Right ventricle myocardium superior (tissue), 1 donor: ENCODE results near the gene TCEAL1. TPM values are rescaled to one million over a fixed set of nuclear protein-coding genes. Genes with fewer than 3 reads are reported as not detected.
"Not testable (repeated sequence)": the region's sequence is repeated elsewhere in the genome, so short reads cannot be mapped to it uniquely, and the experiment has no call there.

ENCODE experiments used
- ATAC-seq: fragments of 200-7000 bp; cut with Tn5 transposase; one replicate; pipeline ENCODE4 v1.9.1; 2020; ENCODE audit warnings: mild to moderate bottlenecking; ENCODE audit not compliant: poor library complexity
- DNase-seq: peaks from one replicate; pipeline ENCODE4 v3.0.0-alpha.2; 2020
- intact Hi-C: fragments of 100-400 bp; cut with DNase I; formaldehyde crosslinking; loops from one replicate; pipeline ENCODE4 v1.11.2; 2022
- total RNA-seq: library from RNA; stranded (reverse); fragmentation: NEBNext Ultra II Directional; extraction: Animal tissue kit (Norgen Biotek cat#: 25700); gene quantifications from one replicate; pipeline ENCODE4 v1.2.1, GENCODE V29; 2021
- donor health status: DM: no; HTN: yes; CAD: no; lungs with severe emphysema.

Gene TCEAL1
- total RNA-seq, 1 donor from 2014 or later: 19.2 TPM

DNA sequence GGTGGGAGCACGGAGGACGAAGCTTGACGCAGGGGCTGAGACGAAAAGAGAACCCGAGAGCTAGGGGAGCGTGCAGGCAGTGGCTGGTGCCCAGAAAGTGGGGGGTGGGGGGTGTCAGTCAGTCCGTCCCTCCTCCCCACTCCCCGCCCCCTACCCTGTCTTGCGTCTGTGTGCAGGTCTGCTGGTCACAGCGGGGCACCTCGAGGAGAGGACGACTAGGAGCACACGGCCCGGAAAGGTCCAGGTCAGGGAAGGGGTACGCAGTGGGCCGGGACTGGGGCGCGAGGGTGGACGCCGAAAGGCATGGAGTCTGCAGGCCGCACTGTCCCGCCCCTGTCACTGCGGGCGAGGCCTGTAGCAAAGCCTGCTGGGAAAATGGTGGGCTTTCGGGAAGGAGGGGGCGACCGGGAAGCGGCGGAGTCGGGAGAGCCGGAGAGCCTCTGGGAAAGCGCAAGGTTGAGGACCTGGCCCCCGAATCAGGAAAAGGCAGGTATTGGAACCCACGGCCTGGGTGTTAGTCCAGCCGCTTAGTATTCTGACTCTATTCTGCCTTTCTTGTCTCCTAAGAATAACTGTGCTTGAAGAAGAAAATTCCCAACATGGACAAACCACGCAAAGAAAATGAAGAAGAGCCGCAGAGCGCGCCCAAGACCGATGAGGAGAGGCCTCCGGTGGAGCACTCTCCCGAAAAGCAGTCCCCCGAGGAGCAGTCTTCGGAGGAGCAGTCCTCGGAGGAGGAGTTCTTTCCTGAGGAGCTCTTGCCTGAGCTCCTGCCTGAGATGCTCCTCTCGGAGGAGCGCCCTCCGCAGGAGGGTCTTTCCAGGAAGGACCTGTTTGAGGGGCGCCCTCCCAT is 769 bp downstream of the TCEAL1 start:
- intact Hi-C loops: no loop called here
- DNase-seq (peak; percentile 76), ATAC-seq (peak; percentile 96)

DNA sequence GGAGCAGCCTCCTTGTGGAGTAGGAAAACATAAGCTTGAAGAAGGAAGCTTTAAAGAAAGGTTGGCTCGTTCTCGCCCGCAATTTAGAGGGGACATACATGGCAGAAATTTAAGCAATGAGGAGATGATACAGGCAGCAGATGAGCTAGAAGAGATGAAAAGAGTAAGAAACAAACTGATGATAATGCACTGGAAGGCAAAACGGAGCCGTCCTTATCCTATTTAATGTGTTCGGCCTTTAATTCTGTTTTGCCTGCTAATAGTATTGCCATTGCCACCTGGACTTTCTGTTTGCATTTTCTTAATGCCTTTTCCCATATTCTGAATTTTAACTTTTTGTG is 1.4 kb downstream of the TCEAL1 start:
- no peak for DNase-seq
- ATAC-seq: no peak
- intact Hi-C loops: no loop called here

DNA sequence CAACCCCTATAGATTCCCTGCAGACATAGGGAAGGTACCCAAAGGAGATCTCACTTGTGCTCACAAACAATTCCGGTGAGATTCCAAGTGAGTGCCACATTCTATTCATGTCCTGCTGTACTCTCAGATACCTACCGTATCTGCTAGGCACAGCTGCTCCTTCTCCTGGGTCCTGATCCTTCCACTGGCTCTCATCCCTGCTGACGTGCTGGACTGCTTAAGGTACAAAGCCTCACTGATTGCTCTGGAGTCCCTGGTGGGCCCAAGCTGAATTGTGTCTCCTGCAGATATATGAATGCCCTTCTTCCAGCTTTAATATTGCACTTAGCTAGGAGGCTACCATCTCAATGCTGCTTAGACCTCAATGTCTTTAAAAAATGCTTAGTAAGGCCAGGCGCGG is 2.4 kb downstream of the TCEAL1 start:
- DNase-seq (no peak), ATAC-seq (no peak)
- intact Hi-C loops: no loop called here

DNA sequence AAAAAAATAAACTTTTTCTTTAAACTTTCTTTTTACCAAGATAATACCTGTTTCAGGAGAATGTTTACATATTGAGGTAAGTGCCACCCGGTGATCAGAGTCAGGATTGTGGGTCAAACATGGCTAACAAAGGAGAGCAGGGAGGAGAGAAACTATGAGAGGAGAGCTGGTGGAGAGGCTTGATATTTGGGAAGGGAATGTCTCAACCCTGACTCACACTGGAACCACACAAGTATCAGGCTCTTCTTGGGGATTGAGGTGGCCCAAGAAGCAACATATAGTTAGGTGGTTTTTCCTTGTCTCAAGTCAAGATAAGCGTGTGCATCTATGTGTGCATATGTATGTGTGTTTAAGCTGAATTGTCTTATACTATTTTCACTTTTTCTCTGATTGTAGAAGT is 6.7 kb downstream of the TCEAL1 start:
- no peak for ATAC-seq
- DNase-seq: no peak
- intact Hi-C loops: no loop called here

DNA sequence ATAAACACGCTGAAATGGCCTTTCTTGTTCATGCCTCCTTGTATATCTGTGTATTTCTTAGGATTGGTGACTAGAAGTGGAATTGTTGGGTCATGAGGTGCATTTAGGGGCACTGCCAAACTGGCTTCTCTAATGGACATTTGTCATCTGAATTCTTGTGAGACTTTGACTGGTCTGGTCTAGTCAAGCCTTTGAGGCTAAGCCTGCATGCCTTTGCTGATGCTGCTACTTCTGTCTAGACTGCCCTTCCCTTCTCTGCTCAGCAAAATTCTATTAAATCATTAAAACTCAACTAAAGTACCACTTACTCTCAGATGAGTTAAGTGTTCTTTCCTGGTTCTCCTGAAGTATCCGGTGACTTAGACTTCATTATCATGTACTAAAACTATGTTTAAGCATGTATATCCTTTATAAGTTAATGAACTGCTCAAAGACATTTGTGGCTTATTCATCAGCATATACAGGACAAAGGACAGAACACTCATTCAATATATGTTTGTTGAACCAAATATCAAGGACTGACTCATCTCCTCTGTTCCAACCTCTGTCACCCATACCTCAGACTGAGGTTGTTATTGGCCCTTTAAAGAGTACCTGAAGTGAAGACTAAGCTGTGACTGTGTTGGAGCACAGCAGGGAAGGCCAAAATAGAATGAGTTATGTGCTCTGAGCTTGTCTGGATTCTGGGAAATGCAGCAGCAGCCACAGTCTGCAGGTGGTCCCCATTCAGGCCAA is 9.0 kb downstream of the TCEAL1 start:
- DNase-seq (no peak), ATAC-seq (no peak)
- intact Hi-C loops: no loop called here

DNA sequence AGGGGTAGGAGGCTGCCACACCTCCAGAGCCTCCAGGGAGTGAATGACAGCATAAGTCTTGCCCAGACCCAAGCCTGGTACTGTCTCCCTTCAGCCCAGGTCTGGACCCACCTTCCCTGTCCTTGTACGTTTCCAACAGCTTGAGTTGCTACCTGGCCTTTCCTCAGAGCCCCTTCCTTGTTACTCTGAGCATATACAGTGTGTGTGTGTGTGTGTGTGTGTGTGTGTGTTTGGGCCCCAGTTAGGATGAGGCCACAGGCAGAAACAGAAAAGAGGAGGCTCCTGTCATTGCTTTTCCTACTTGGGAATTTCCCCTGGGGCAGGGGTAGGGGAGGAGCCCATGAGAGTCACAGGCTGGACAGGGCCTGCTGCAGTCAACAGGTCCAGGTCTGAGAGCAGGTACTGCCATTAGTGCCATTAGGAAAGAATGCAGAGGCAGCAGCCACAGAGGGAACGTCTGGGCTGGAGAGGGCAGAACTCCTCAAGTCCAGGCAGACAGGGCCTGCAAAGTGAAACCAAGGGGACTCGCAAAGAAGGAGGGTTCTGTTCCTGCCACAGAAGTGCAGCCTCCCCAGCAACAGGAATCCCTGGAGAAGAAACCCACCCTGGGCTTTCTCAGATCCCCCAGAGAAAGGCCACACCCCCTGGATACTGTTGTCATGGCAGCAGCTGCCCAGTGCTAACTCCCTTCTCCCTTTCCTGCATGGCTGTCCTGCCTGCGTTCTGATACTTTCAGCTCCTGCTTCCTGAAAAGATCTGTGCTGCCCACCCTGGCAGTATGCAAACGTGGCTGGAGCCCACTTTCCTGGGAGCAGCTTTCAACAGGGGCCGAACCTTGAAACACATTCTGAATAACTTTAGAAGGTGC is 9.9 kb downstream of the TCEAL1 start:
- DNase-seq, ATAC-seq, intact Hi-C loops: not testable (repeated sequence)

DNA sequence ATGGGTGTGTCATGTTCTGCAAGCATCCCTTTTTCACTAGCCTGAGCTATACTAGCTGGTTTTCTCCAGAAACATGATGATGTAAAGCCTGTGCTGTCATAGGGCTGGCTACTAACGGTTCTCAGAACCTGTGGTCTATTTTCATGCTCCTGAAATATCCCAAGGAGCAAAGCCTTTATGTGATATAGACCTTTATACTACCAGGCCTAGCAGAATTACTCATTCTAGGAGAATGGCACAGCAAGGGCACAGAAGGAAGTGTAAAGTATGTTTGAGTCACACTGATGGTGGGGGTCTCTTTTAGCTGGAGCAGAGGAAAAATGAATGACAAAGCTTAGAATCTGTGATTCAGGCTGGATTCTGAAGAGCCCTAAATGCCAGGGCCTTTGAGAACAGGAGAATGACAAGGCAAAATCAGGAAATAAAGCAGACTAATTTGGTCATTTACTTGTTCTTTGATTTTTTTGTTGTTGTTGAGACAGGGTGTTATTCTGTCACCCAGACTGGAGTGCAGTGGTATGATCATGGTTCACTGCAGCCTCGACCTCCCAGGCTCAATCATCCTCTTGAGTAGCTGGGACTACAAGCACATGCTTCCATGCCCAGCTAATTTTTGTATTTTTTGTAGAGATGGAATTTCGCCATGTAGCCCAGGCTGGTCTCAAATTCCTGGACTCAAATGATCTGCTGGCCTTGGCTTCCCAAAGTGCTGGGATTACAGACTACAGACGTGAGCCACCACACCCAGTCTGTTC is 11.8 kb downstream of the TCEAL1 start:
- DNase-seq (no peak), ATAC-seq (no peak)
- intact Hi-C loops: no loop called here

DNA sequence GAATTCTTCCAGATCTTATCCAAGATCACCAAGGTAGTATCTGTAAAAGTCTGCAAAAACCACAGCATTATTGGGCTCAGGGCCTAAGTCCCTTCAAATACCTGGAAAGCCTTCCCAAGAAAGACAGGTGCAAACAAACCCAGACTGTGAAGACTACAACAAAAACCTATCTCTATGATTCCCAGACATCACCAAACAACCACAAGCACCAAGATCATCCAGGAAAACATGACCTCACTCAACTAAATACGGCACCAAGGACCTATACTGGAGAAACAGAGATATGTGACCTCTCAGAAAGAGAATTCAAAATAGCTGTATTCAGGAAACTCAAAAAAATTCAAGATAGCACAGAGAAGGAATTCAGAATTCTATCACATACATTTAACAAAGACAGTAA is 15.3 kb downstream of the TCEAL1 start:
- intact Hi-C loops: no loop called here
- DNase-seq (no peak), ATAC-seq (no peak)

DNA sequence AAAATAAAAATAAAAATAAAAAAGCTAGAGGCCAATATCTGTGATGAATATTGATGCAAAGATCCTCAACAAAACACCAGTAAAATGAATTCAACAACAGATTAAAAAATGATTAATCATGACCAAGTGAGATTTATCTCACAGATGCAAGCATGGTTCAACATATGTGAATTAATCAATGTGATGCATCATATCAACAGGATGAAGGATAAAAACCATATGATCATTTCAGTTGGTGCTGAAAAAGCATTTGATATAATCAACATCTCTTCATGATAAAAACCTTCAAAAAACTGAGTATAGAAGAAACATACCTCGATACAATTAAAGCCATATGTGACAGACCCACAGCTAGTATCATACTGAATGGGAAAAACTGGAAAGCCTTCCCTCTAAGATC is 18.9 kb downstream of the TCEAL1 start:
- DNase-seq (no peak), ATAC-seq (no peak)
- intact Hi-C loops: no loop called here

DNA sequence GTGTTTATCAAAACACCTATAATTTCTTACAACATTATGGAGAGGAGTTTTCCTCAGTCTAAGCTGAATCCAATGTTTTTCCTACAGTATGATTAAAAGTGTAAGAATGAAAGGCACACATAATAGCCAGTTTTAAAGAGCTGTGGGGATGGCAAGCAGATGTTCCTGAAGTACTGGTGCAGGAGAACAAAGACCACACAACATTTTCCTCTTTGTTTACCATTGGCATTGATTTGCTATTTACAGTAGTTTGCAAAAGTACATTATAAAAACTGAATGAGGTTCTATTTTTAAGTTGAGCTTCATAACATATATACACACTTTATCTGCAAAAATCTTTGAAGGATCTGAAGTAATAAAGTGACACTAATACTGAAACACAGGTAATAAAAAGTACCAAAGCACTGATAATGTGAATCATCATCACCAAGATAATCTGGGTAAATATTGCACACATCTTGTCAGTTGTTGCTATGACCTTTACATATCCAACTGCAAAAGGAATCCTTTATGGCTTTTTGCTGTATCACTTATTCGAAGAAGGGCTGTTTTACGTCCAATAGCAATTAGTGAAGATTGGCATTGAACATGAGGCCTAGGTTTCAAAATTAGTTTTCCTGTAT is 22.5 kb downstream of the TCEAL1 start:
- DNase-seq: no peak
- intact Hi-C loops: no loop called here
- no peak for ATAC-seq

DNA sequence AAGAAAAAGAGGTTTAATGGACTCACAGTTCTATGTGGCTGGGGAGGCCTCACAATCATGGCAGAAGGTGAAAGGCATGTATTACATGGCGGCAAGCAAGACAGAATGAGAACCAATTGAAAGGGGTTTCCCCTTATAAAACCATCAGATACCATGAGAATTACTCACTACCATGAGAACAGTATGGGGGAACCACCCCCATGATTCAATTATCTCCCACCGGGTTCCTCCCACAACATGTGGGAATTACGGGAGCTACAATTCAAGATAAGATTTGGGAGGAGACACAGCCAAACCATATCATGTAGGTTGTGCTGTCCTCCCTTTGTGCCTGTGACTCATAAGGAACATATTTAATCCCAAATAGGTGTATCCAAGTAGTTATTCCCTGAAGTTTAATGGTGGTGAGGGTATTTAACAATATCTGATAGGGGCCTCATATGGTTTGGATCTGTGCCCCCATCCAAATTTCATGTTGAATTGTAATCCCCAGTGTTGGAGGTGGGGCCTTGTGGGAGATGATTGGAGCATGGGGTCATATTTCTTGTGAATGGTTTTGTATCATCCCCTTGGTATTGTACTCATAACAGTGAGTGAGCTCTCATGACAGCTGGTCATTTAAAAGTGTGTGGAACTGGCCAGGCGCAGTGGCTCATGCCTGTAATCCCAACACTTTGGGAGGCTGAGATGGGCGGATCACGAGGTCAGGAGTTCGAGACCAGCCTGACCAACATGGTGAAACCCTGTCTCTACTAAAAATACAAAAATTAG is 26.6 kb downstream of the TCEAL1 start:
- ATAC-seq, DNase-seq, intact Hi-C loops: not testable (repeated sequence)

DNA sequence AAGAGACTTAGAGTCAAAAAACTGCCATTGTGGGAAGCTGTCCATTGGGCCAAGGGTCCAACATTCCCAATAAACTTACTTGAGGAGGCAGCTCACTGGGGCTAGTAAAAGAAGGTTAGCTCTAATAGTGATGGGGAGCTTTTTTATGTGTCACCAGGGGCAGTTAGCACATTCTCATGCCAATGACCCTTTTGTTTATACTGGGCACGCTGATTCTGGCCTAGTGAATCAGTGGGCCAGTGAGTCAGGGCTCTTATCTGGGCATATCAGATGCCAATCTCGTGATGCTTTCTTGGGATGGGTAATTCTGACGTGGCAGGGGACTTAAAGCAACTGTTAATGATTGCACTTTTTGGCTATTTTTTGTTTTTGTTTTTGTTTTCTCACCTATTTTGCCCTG is 27.8 kb downstream of the TCEAL1 start:
- ATAC-seq (no peak), DNase-seq (no peak)
- intact Hi-C loops: no loop called here

DNA sequence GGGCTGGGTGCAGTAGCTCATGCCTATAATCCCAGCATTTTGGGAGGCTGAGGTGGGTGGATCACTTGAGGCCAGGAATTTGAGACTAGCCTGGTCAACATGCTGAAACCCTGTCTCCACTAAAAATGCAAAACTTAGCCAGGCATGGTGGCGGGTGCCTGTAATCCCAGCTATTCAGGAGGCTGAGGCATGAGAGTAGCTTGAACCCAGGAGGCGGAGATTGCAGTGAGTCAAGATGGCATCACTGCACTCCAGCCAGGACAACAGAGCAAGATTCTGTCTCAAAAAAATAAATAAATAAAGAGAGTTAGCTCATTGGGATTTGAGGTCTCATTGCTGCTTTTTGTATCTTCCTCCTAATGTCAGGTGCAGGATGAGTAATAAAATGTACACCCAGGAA is 28.3 kb downstream of the TCEAL1 start:
- ATAC-seq, intact Hi-C loops, DNase-seq: not testable (repeated sequence)

DNA sequence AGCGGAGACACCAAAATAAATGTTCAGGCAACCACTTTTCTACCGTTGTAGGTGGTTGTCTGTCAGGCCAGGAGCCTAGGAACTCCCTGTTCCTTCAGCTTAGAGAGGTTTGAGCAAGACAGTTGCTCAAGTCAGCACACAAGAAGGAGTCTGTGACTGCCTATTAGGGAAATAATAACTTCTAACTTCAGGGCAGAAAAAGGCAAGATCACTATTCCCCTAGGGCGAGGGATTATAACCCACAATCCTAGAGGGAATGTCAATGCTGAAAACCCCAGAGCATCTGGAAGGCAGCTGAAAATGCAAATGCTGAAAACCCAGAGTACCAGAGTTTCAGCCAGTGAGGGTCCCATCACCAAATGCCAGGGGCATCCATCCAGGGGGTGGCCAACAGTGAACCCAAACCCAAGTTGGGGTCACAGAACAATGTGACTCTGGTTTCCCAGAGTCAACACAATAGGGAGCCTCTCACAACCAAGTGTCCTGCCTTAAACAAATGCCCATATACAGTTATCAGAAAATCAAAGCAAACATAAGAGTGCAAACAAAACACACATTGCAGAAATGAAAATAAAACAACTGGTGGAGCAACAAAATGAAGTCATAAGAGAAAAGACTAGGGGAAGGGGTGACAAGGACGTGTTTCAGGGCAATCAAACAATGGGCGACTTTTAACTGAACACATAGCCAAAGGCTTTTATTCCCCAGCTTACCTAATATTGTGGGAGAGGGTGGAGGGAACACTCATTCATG is 30.1 kb downstream of the TCEAL1 start:
- DNase-seq (no peak), ATAC-seq (no peak)
- intact Hi-C loops: no loop called here

DNA sequence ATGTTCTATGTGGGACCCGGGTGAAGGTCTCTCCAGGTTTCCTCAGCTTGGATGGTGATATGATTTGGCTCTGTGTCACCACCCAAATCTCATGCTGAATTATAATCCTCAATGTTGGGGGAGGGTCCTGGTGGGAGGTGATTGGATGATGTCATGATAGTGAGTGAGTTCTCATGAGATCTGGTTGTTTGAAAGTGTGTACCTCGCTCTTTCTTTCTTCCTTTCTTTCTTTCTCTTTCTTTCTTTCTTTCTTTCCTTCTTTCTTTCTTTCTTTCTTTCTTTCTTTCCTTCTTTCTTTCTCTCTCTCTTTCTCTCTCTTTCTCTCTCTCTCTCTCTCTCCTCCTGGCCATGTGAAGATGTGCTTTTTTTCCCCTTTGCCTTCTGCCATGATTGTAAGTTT is 30.7 kb downstream of the TCEAL1 start:
- ATAC-seq, intact Hi-C loops, DNase-seq: not testable (repeated sequence)

DNA sequence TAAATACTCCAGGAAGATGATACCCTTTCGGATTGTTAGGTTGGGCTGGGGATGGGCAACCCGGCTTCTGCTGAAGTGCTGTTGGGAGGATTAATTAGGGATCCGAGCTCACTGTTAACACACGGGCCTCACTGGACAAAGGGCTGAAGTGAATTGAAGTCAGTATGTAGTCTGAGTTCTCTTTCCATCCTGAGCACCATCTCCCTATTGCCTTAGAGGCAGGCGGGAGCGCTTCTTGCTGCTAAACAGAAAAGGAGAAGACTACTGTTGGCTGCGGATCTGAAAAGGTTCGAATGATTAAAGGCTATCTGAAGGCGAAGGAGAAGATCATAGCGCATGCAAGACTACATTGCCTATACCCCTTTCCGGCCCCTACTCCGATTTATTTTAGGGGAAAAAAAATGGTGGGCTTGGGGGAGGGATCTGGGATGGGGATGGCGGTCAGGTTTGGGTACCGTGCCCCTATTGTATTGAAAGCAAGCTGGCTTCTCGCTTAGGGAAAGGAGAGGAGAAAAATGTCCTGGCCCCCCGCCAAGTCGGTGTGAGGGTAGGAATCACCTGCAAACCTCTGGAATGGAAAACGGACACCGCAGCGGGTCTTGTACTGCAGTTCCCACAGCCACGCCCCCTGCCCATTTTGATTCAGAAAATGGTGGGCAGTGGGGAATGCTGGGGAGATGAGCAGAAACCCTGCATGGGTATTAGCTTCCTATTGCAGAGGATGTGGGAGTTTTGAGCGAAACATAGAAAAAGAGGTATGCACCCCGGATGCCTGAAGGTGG is 35.4 kb downstream of the TCEAL1 start:
- intact Hi-C loops: no loop called here
- ATAC-seq: no peak
- no peak for DNase-seq
